DOHH2 (cell line): ENCODE results near the gene PRSS16.

Experiments
- CTCF ChIP-seq: fragments of 200-600 bp; sonication (generic); IDR thresholded peaks from one replicate; pipeline ENCODE4 v1.5.1; 2014; ENCODE audit warnings: antibody characterized with exemption, mild to moderate bottlenecking, low read depth, low read length; ENCODE audit not compliant: poor library complexity, severe bottlenecking
- EZH2phosphoT487 ChIP-seq: fragments of 200-600 bp; sonication (generic); IDR thresholded peaks from 2 replicates; pipeline ENCODE4 v1.6.1; 2017; ENCODE audit warnings: borderline replicate concordance, mild to moderate bottlenecking, antibody characterized with exemption, low read length, moderate library complexity, mixed read lengths

GRCh38 chr6:27254566-27254965 is 7.1 kb downstream of the PRSS16 start:
- TF ChIP-seq CTCF (no peak), EZH2phosphoT487 (no peak)
